GM20431 (cell line): Measurements from ENCODE around the gene MAPKAP1.

Experiments
- in situ Hi-C: fragments of 300-500 bp; cut with MseI, MboI; formaldehyde crosslinking; loops from one replicate; pipeline ENCODE4 v1.15.0; 2020; ENCODE audit warnings: low sequenced_read_pairs; ENCODE audit not compliant: unreplicated experiment

MAPKAP1 gene

GRCh38 chr9:125649315-125649714 is 57.7 kb downstream of the MAPKAP1 start:
- in situ Hi-C loops: no loop called here

GRCh38 chr9:125648294-125648693 is 58.7 kb downstream of the MAPKAP1 start:
- in situ Hi-C loops: no loop called here

- in situ Hi-C loops: no loop called here
Observed at GRCh38 chr9:125646621-125647100, 60.3 kb downstream of the MAPKAP1 start.

GRCh38 chr9:125646217-125646616 is 60.8 kb downstream of the MAPKAP1 start:
- in situ Hi-C loops: no loop called here

- in situ Hi-C loops: no loop called here
Observed at GRCh38 chr9:125644819-125645507, 62.0 kb downstream of the MAPKAP1 start.

GRCh38 chr9:125642311-125642710 is 64.7 kb downstream of the MAPKAP1 start:
- in situ Hi-C loops: no loop called here

GRCh38 chr9:125639057-125639456 is 68.0 kb downstream of the MAPKAP1 start:
- in situ Hi-C loops: no loop called here

GRCh38 chr9:125638239-125639045 is 68.6 kb downstream of the MAPKAP1 start:
- in situ Hi-C loops: no loop called here

GRCh38 chr9:125637241-125637640 is 69.8 kb downstream of the MAPKAP1 start:
- in situ Hi-C loops: no loop called here

GRCh38 chr9:125635888-125636287 is 71.1 kb downstream of the MAPKAP1 start:
- in situ Hi-C loops: no loop called here

GRCh38 chr9:125634040-125634717 is 72.8 kb downstream of the MAPKAP1 start:
- in situ Hi-C loops: no loop called here

GRCh38 chr9:125633116-125633745 is 73.8 kb downstream of the MAPKAP1 start:
- in situ Hi-C loops: no loop called here

- in situ Hi-C loops: no loop called here
Observed at GRCh38 chr9:125632321-125633115, 74.5 kb downstream of the MAPKAP1 start.

GRCh38 chr9:125631391-125632085 is 75.5 kb downstream of the MAPKAP1 start:
- in situ Hi-C loops: no loop called here

- in situ Hi-C loops: no loop called here
Observed at GRCh38 chr9:125630436-125630835, 76.6 kb downstream of the MAPKAP1 start.

GRCh38 chr9:125629446-125629845 is 77.6 kb downstream of the MAPKAP1 start:
- in situ Hi-C loops: no loop called here

- in situ Hi-C loops: no loop called here
Observed at GRCh38 chr9:125626187-125626586, 80.8 kb downstream of the MAPKAP1 start.

- in situ Hi-C loops: no loop called here
Observed at GRCh38 chr9:125621170-125621569, 85.8 kb downstream of the MAPKAP1 start.

- in situ Hi-C loops: no loop called here
Observed at GRCh38 chr9:125620216-125620615, 86.8 kb downstream of the MAPKAP1 start.
